ENCODE data around the gene SRD5A3. TPM values are rescaled to one million over a fixed set of nuclear protein-coding genes. Genes with fewer than 3 reads are reported as not detected.

Gene SRD5A3
- total RNA-seq, 1 donor from 2014 or later, result 39.5 TPM

DNA sequence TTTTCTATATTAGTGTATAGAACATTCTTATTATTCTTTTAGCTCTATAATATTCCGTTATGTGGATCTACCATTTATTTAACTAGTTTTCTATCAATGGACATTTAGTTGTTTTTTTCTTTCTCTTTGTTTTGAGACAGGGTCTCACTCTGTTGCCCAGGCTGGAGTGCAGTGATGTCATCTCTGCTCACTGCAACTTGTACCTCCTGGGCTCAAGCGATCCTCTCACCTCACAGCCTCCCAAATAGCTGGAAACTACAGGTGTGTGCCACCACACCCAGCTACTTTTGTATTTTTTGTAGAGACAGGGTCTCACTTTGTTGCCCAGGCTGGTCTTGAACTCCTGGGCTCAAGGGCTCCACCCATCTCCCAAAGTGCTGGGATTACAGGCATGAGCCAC is 60.5 kb downstream of the SRD5A3 start:
- peaks cover 19% of the 10 kb centered on the region for H3K36me3 Mint-ChIP-seq (ENCODE audit: low read depth, unreplicated experiment)
- H3K9me3 Mint-ChIP-seq (ENCODE audit: unreplicated experiment), result no peaks in the 10 kb centered on the region
- Histone ChIP-seq H3K27ac (ENCODE audit: low read depth, low read length) (no peak overlapping the region), H3K9me3 (ENCODE audit: insufficient read depth, low read depth, low read length) (no peaks in the 10 kb centered on the region), H2AFZ (ENCODE audit: low read depth, low read length) (no peak overlapping the region), H3K27me3 (ENCODE audit: insufficient read depth, low read length) (no peaks in the 10 kb centered on the region), H3K4me1 (ENCODE audit: insufficient read depth, low read length) (peaks cover 14% of the 10 kb centered on the region), H3K9ac (ENCODE audit: low read length) (no peak overlapping the region), H3K79me2 (ENCODE audit: insufficient read depth, low read length) (peaks cover 96% of the 10 kb centered on the region), H3K36me3 (ENCODE audit: insufficient read depth, low read length) (peaks cover 43% of the 10 kb centered on the region), H3K4me2 (ENCODE audit: low read length) (no peak overlapping the region), H4K20me1 (ENCODE audit: insufficient read depth, low read length) (peaks cover 85% of the 10 kb centered on the region), H3K4me3 (ENCODE audit: insufficient read depth, low read depth, low read length) (no peak overlapping the region)
- no peak for FAIRE-seq
- TF ChIP-seq EZH2 (IDR thresholded peaks at IDR 0.05; ENCODE audit: insufficient read depth, low read length), result no peak
- TF ChIP-seq, protein P1, sequence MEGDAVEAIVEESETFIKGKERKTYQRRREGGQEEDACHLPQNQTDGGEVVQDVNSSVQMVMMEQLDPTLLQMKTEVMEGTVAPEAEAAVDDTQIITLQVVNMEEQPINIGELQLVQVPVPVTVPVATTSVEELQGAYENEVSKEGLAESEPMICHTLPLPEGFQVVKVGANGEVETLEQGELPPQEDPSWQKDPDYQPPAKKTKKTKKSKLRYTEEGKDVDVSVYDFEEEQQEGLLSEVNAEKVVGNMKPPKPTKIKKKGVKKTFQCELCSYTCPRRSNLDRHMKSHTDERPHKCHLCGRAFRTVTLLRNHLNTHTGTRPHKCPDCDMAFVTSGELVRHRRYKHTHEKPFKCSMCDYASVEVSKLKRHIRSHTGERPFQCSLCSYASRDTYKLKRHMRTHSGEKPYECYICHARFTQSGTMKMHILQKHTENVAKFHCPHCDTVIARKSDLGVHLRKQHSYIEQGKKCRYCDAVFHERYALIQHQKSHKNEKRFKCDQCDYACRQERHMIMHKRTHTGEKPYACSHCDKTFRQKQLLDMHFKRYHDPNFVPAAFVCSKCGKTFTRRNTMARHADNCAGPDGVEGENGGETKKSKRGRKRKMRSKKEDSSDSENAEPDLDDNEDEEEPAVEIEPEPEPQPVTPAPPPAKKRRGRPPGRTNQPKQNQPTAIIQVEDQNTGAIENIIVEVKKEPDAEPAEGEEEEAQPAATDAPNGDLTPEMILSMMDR (IDR thresholded peaks at IDR 0.05; ENCODE audit: insufficient read depth, low read depth, low read length), result no peak
- no peaks in the 10 kb centered on the region for H3K27me3 Mint-ChIP-seq (ENCODE audit: low read depth, unreplicated experiment)
- no peak overlapping the region for H3K4me3 Mint-ChIP-seq (ENCODE audit: unreplicated experiment)
- no peak for DNase-seq (ENCODE audit: low read depth)
- H3K27ac Mint-ChIP-seq (ENCODE audit: unreplicated experiment), result peak overlapping the region; percentile 36
- peaks cover 38% of the 10 kb centered on the region for H3K4me1 Mint-ChIP-seq (ENCODE audit: low read depth, unreplicated experiment)

DNA sequence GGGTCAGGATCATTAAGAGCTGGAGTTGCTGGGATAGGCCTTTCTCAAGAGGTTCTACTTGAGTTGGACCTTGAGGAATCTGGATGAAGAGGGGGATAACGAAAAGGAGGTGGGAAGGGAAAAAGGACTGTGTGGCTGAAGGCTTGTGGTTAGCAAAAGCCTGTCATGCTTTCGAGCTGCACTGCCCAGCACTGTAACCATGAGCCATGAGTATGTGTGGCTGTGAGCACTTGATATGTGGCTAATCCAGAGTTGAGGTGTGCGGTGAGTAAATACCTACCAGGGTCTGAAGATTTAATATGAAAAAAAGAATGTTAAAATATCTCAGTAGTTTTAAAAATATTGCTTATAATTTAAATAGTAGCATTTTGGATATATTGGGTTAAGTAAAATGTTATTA is 61.1 kb downstream of the SRD5A3 start:
- H3K4me3 Mint-ChIP-seq (ENCODE audit: unreplicated experiment), result peak overlapping the region; percentile 72

DNA sequence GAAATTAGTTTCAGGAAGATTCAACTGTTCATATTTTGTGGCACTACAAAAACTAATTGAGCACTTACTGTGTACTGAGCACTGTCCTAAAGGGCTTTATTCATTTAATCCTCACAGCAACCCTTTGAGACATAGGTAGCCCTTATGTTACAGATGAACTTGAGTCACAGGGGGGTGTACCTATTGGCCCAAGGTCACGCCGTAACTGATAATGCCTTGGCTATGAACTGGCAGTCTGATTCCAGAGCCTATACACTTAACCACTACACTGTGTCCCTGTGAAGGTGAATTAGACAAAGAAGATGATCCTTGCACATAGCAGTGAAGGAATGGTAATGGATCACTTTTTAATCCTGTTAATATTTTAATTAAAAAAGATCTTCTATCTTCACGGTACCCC is 61.7 kb downstream of the SRD5A3 start:
- Mint-ChIP-seq H3K4me1 (ENCODE audit: low read depth, unreplicated experiment) (peaks cover 42% of the 10 kb centered on the region), H3K9me3 (ENCODE audit: unreplicated experiment) (no peaks in the 10 kb centered on the region), H3K4me3 (ENCODE audit: unreplicated experiment) (no peak overlapping the region), H3K27me3 (ENCODE audit: low read depth, unreplicated experiment) (no peaks in the 10 kb centered on the region), H3K36me3 (ENCODE audit: low read depth, unreplicated experiment) (peaks cover 19% of the 10 kb centered on the region), H3K27ac (ENCODE audit: unreplicated experiment) (no peak overlapping the region)
- H3K4me2 ChIP-seq (ENCODE audit: low read length), result no peak overlapping the region
- TF ChIP-seq EZH2 (IDR thresholded peaks at IDR 0.05; ENCODE audit: insufficient read depth, low read length), result no peak
- TF ChIP-seq, protein P1 (IDR thresholded peaks at IDR 0.05; ENCODE audit: insufficient read depth, low read depth, low read length), result no peak
- peaks cover 14% of the 10 kb centered on the region for H3K4me1 ChIP-seq (ENCODE audit: insufficient read depth, low read length)
- peaks cover 87% of the 10 kb centered on the region for H4K20me1 ChIP-seq (ENCODE audit: insufficient read depth, low read length)
- H3K27me3 ChIP-seq (ENCODE audit: insufficient read depth, low read length), result no peaks in the 10 kb centered on the region
- H3K4me3 ChIP-seq (ENCODE audit: insufficient read depth, low read depth, low read length), result no peak overlapping the region
- H3K79me2 ChIP-seq (ENCODE audit: insufficient read depth, low read length), result peaks cover 99% of the 10 kb centered on the region
- no peak for DNase-seq (ENCODE audit: low read depth)
- H2AFZ ChIP-seq (ENCODE audit: low read depth, low read length), result no peak overlapping the region
- no peak overlapping the region for H3K9ac ChIP-seq (ENCODE audit: low read length)
- H3K27ac ChIP-seq (ENCODE audit: low read depth, low read length), result no peak overlapping the region
- no peaks in the 10 kb centered on the region for H3K9me3 ChIP-seq (ENCODE audit: insufficient read depth, low read depth, low read length)
- peaks cover 46% of the 10 kb centered on the region for H3K36me3 ChIP-seq (ENCODE audit: insufficient read depth, low read length)
- FAIRE-seq, result no peak

More for the DNA sequence above, 61.1 kb downstream of the SRD5A3 start:
- H3K4me3 ChIP-seq (ENCODE audit: insufficient read depth, low read depth, low read length), result no peak overlapping the region
- H3K36me3 ChIP-seq (ENCODE audit: insufficient read depth, low read length), result peaks cover 46% of the 10 kb centered on the region
- H3K4me2 ChIP-seq (ENCODE audit: low read length), result no peak overlapping the region
- no peak overlapping the region for H3K9ac ChIP-seq (ENCODE audit: low read length)
- H3K79me2 ChIP-seq (ENCODE audit: insufficient read depth, low read length), result peaks cover 98% of the 10 kb centered on the region
- FAIRE-seq, result no peak
- H3K9me3 ChIP-seq (ENCODE audit: insufficient read depth, low read depth, low read length), result no peaks in the 10 kb centered on the region
- Mint-ChIP-seq H3K27ac (ENCODE audit: unreplicated experiment) (peak overlapping the region; percentile 36), H3K27me3 (ENCODE audit: low read depth, unreplicated experiment) (no peaks in the 10 kb centered on the region), H3K36me3 (ENCODE audit: low read depth, unreplicated experiment) (peaks cover 19% of the 10 kb centered on the region), H3K4me1 (ENCODE audit: low read depth, unreplicated experiment) (peaks cover 42% of the 10 kb centered on the region), H3K9me3 (ENCODE audit: unreplicated experiment) (no peaks in the 10 kb centered on the region)
- no peaks in the 10 kb centered on the region for H3K27me3 ChIP-seq (ENCODE audit: insufficient read depth, low read length)
- peaks cover 14% of the 10 kb centered on the region for H3K4me1 ChIP-seq (ENCODE audit: insufficient read depth, low read length)
- TF ChIP-seq, protein P1 (IDR thresholded peaks at IDR 0.05; ENCODE audit: insufficient read depth, low read depth, low read length), result no peak
- TF ChIP-seq EZH2 (IDR thresholded peaks at IDR 0.05; ENCODE audit: insufficient read depth, low read length), result no peak
- no peak overlapping the region for H3K27ac ChIP-seq (ENCODE audit: low read depth, low read length)
- peak; percentile 34 for DNase-seq (ENCODE audit: low read depth)
- peaks cover 87% of the 10 kb centered on the region for H4K20me1 ChIP-seq (ENCODE audit: insufficient read depth, low read length)
- no peak overlapping the region for H2AFZ ChIP-seq (ENCODE audit: low read depth, low read length)
